Spleen (tissue), 11 donors: ENCODE measurements around the gene PSMF1. TPM values are rescaled to one million over a fixed set of nuclear protein-coding genes. Genes with fewer than 3 reads are reported as not detected.

Experiments used
- DNase-seq: peaks from one replicate; pipeline ENCODE4 v3.0.0-alpha.2; 2020
- H3K27ac ChIP-seq, 8 donors: fragments of 200-600 bp; sonication (generic) in 7 of 8; 1 replicate in 4 of 8; 2 replicates in 4 of 8; pipeline versions ENCODE4 v1.5.0 to v1.8.0; 2016 to 2021; ENCODE audit warnings: inconsistent platforms in 4 of 8, mild to moderate bottlenecking in 4 of 8, moderate library complexity in 1 of 8
- H3K27me3 ChIP-seq, 7 donors: fragments of 200-600 bp; sonication (generic) in 6 of 7; replicated peaks in 1 of 7; 1 replicate in 4 of 7; 2 replicates in 3 of 7; pipeline versions ENCODE4 v1.5.0 to v1.8.0; 2016 to 2021; ENCODE audit warnings: inconsistent platforms in 3 of 7, mild to moderate bottlenecking in 1 of 7
- H3K36me3 ChIP-seq, 6 donors: fragments of 200-600 bp; sonication (generic) in 5 of 6; 1 replicate in 4 of 6; 2 replicates in 2 of 6; pipeline versions ENCODE4 v1.5.0 to v1.8.0; 2016 to 2021; ENCODE audit warnings: inconsistent platforms in 2 of 6
- H3K4me1 ChIP-seq, 6 donors: fragments of 200-600 bp; sonication (generic) in 5 of 6; 1 replicate in 3 of 6; 2 replicates in 3 of 6; pipeline versions ENCODE4 v1.5.0 to v1.8.0; 2016 to 2021; ENCODE audit warnings: inconsistent platforms in 3 of 6
- H3K4me3 ChIP-seq, 8 donors: fragments of 200-600 bp; sonication (generic) in 7 of 8; 1 replicate in 4 of 8; 2 replicates in 4 of 8; pipeline versions ENCODE4 v1.5.0 to v1.8.0; 2016 to 2021; ENCODE audit warnings: inconsistent platforms in 4 of 8, mild to moderate bottlenecking in 4 of 8, moderate library complexity in 2 of 8
- H3K9me3 ChIP-seq, 8 donors: fragments of 200-600 bp; sonication (generic) in 7 of 8; 1 replicate in 4 of 8; 2 replicates in 4 of 8; pipeline versions ENCODE4 v1.5.0 to v1.8.0; 2016 to 2021; ENCODE audit warnings: inconsistent platforms in 4 of 8
- CTCF ChIP-seq, 11 experiments: fragments of 200-600 bp in 7 of 11; fragments of 450-650 bp in 4 of 11; sonication (generic) in 4 of 11; IDR thresholded peaks in 8 of 11; conservative IDR thresholded peaks in 3 of 11; 1 replicate in 7 of 11; 2 replicates in 4 of 11; pipeline versions ENCODE4 v1.4.0 to v1.8.0; 2016 to 2021; ENCODE audit warnings: antibody characterized with exemption in 11 of 11, inconsistent platforms in 4 of 11, mild to moderate bottlenecking in 1 of 11
- POLR2A ChIP-seq, 3 donors: fragments of 450-650 bp; IDR thresholded peaks; one replicate each; pipeline ENCODE4 v1.5.1; 2017; ENCODE audit warnings: antibody characterized with exemption in 3 of 3, mild to moderate bottlenecking in 1 of 3
- POLR2AphosphoS5 ChIP-seq, 3 donors: sonication (generic); formaldehyde crosslinking; IDR thresholded peaks; one replicate each; pipeline ENCODE4 v1.5.1; 2017; ENCODE audit warnings: antibody characterized with exemption in 3 of 3
- WGBS, 5 donors: extraction: QIAGEN DNeasy Blood & Tissue Kit in 3 of 5; methylation state at CpG; one replicate each; pipeline versions ENCODE4 v1.1.5 to v1.1.7; 2013 to 2018; 5-methylcytosine and 5-hydroxymethylcytosine counted together
- intact Hi-C: fragments of 100-400 bp; cut with DNase I; formaldehyde crosslinking; loops from one replicate; pipeline ENCODE4 v1.15.0; 2023; ENCODE audit warnings: low total_unique reads
- polyA plus RNA-seq, 3 donors: library from polyadenylated mRNA; stranded (reverse); fragments of 200-250 nt; gene quantifications; one replicate each; pipeline ENCODE4 v1.2.1, GENCODE V29; 2013
- total RNA-seq, 7 donors: library from RNA; depleted of rRNA in 3 of 7; stranded (reverse); fragments of >200 nt in 3 of 7; fragmentation: NEBNext Ultra II Directional in 4 of 7; extraction: Animal tissue kit (Norgen Biotek cat#: 25700) in 4 of 7; gene quantifications; one replicate each; pipeline versions ENCODE4 v1.1.0 to v1.2.1, GENCODE V29; 2016 to 2021
- donor health status: healthy with polysubstance abuse.
- donor health status: DM: no; HTN: no; CAD: no; lungs with moderate emphysema.
- donor health status: DM: no; HTN: no; CAD: no.
- donor health status: Bipolar disorder and iron deficiency.
- donor health status: healthy.
- donor health status: DM: no; HTN: no; CAD: no.
- donor health status: DM: yes; HTN: yes; CAD: no.

The PSMF1 gene
- total and polyA plus RNA-seq, 10 donors, result 25.7 to 169 (median 112) TPM

GRCh38 chr20:1130847-1131246 is 12.4 kb downstream of the PSMF1 start:
- intact Hi-C loops, result no loop called here
- DNase-seq, result peak; percentile 90
- H3K27ac ChIP-seq, result peak overlapping the region in 3 of 8 donors; percentile 1 to 41 (median 27)
- no peaks in the 10 kb centered on the region for H3K9me3 ChIP-seq
- WGBS, 5 donors, result 20 to 49% (median 44%) methylated on average over 5 of the region's 5 CpGs
- TF ChIP-seq POLR2AphosphoS5 (IDR thresholded peaks at IDR 0.05), result peak in 2 of 3 donors; percentile 35 to 60
- TF ChIP-seq POLR2A (IDR thresholded peaks at IDR 0.05), result no peak
- no peak for TF ChIP-seq CTCF (IDR thresholded peaks at IDR 0.05 in 8 of 11, conservative IDR thresholded peaks at IDR 0.05 in 3 of 11)
- no peaks in the 10 kb centered on the region for H3K27me3 ChIP-seq
- H3K36me3 ChIP-seq, result peaks cover under 1 to 94% (median 86%) of the 10 kb centered on the region in 6 donors
- peaks cover 0 to 48% (median 16%) of the 10 kb centered on the region in 6 donors for H3K4me1 ChIP-seq
- H3K4me3 ChIP-seq, result no peak overlapping the region

- Histone ChIP-seq H3K36me3 (peaks cover 3 to 94% (median 86%) of the 10 kb centered on the region in 6 donors), H3K9me3 (no peaks in the 10 kb centered on the region), H3K4me3 (no peak overlapping the region), H3K27ac (peak overlapping the region in 2 of 8 donors; percentile 1 to 27), H3K4me1 (peaks cover 0 to 45% (median 15%) of the 10 kb centered on the region in 6 donors), H3K27me3 (no peaks in the 10 kb centered on the region)
- TF ChIP-seq POLR2A (IDR thresholded peaks at IDR 0.05) (no peak), CTCF (IDR thresholded peaks at IDR 0.05 in 8 of 11, conservative IDR thresholded peaks at IDR 0.05 in 3 of 11) (no peak), POLR2AphosphoS5 (IDR thresholded peaks at IDR 0.05) (no peak)
- no peak for DNase-seq
- intact Hi-C loops, result no loop called here
- 93 to 99% (median 98%) methylated on average over 3 of the region's 3 CpGs for WGBS, 5 donors
Observed at GRCh38 chr20:1131354-1131753, 13.0 kb downstream of the PSMF1 start.

GRCh38 chr20:1134355-1134754 is 16.0 kb downstream of the PSMF1 start:
- WGBS, 5 donors, result 63 to 84% (median 84%) methylated on average over 2 of the region's 2 CpGs
- Histone ChIP-seq H3K27me3 (no peaks in the 10 kb centered on the region), H3K4me3 (no peak overlapping the region), H3K4me1 (peaks cover 0 to 45% (median 15%) of the 10 kb centered on the region in 6 donors), H3K27ac (no peak overlapping the region), H3K9me3 (no peaks in the 10 kb centered on the region), H3K36me3 (peaks cover 3 to 94% (median 84%) of the 10 kb centered on the region in 6 donors)
- DNase-seq, result no peak
- intact Hi-C loops, result no loop called here
- no peak for TF ChIP-seq POLR2AphosphoS5 (IDR thresholded peaks at IDR 0.05)
- no peak for TF ChIP-seq POLR2A (IDR thresholded peaks at IDR 0.05)
- TF ChIP-seq CTCF (IDR thresholded peaks at IDR 0.05 in 8 of 11, conservative IDR thresholded peaks at IDR 0.05 in 3 of 11), result no peak

GRCh38 chr20:1134836-1135235 is 16.4 kb downstream of the PSMF1 start:
- 92 to 97% (median 93%) methylated on average over 9 to 12 of the region's 12 CpGs for WGBS, 5 donors
- Histone ChIP-seq H3K9me3 (no peaks in the 10 kb centered on the region), H3K4me3 (no peak overlapping the region), H3K27me3 (no peaks in the 10 kb centered on the region), H3K36me3 (peaks cover 3 to 94% (median 83%) of the 10 kb centered on the region in 6 donors), H3K27ac (no peak overlapping the region), H3K4me1 (peaks cover 0 to 45% (median 15%) of the 10 kb centered on the region in 6 donors)
- DNase-seq, result no peak
- TF ChIP-seq POLR2AphosphoS5 (IDR thresholded peaks at IDR 0.05), result peak in 1 of 3 donors; percentile 10
- TF ChIP-seq POLR2A (IDR thresholded peaks at IDR 0.05), result no peak
- no peak for TF ChIP-seq CTCF (IDR thresholded peaks at IDR 0.05 in 8 of 11, conservative IDR thresholded peaks at IDR 0.05 in 3 of 11)
- intact Hi-C loops, result no loop called here
